ENCODE measurements around the gene ALG14.

DNA sequence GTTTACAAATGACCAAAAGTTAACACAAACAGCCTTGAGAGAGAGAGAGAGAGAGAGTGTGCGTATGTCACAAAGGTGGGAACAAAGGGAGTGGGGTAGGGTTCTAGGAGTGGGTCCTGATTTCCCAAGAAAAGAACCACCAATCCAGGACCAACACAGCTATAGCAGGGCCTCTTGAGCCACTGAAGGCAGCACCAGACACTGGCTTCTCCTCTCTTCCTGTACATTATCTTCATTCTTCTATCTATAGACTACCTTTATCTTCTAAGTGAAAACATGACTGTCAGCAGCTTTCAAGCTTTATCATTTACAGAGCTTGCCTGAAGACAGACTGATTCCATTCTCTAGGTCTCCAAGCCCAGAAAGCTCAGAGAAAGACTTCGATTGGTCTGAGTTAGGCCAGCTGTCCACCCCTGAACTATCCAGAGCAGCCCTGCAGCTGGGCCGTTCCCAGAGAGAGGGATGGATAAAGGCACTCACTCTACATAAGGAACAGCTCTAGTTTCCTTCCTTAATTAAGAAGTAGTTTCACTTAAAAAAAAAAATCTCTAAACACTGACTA is 11.2 kb downstream of the ALG14 start:
- TF ChIP-seq, protein P1, sequence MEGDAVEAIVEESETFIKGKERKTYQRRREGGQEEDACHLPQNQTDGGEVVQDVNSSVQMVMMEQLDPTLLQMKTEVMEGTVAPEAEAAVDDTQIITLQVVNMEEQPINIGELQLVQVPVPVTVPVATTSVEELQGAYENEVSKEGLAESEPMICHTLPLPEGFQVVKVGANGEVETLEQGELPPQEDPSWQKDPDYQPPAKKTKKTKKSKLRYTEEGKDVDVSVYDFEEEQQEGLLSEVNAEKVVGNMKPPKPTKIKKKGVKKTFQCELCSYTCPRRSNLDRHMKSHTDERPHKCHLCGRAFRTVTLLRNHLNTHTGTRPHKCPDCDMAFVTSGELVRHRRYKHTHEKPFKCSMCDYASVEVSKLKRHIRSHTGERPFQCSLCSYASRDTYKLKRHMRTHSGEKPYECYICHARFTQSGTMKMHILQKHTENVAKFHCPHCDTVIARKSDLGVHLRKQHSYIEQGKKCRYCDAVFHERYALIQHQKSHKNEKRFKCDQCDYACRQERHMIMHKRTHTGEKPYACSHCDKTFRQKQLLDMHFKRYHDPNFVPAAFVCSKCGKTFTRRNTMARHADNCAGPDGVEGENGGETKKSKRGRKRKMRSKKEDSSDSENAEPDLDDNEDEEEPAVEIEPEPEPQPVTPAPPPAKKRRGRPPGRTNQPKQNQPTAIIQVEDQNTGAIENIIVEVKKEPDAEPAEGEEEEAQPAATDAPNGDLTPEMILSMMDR (IDR thresholded peaks at IDR 0.05; ENCODE audit: borderline replicate concordance, extremely low read depth, low read length, poor library complexity, severe bottlenecking) = no peak
- no peak for TF ChIP-seq EZH2 (IDR thresholded peaks at IDR 0.05; ENCODE audit: borderline replicate concordance, low read depth, low read length, severe bottlenecking)

Measured in DND-41 (cell line).